22Rv1 (cell line): Measurements from ENCODE around the gene ZNF442.

Experiments
- H3K27ac ChIP-seq: fragments of 450-650 bp; 2 replicates; pipeline ENCODE4 v1.5.1; 2017
- CTCF ChIP-seq: fragments of 450-650 bp; IDR thresholded peaks from 2 replicates; pipeline ENCODE4 v1.5.1; 2017; ENCODE audit warnings: mild to moderate bottlenecking
- ZFX ChIP-seq: fragments of 450-650 bp; IDR thresholded peaks from 2 replicates; pipeline ENCODE4 v1.6.1; 2017; ENCODE audit warnings: antibody characterized with exemption, borderline replicate concordance

ZNF442 gene

GRCh38 chr19:12345197-12345596, 20.3 kb downstream of the ZNF442 start:
- no peak overlapping the region for H3K27ac ChIP-seq
- TF ChIP-seq CTCF, result no peak
- TF ChIP-seq ZFX, result no peak

GRCh38 chr19:12333162-12334159, 32.0 kb downstream of the ZNF442 start, which contains the start of gene ZNF563:
Gene ZNF563, minus strand, starts transcription at chr19:12333633. Its CDS starts 151 bp downstream, at chr19:12333482.
- peak within 1 kb of the TSS; percentile 77 for H3K27ac ChIP-seq
- TF ChIP-seq ZFX (no peak), CTCF (no peak)

GRCh38 chr19:12331211-12331941, 34.1 kb downstream of the ZNF442 start:
- no peak overlapping the region for H3K27ac ChIP-seq
- no peak for TF ChIP-seq ZFX
- TF ChIP-seq CTCF, result no peak

- TF ChIP-seq CTCF (no peak), ZFX (no peak)
- no peak overlapping the region for H3K27ac ChIP-seq
These were observed 35.1 kb downstream of the ZNF442 start for GRCh38 chr19:12330340-12330739.

- H3K27ac ChIP-seq, result peak overlapping the region; percentile 21; the same call in 1 of the 2 replicates
- TF ChIP-seq ZFX (no peak), CTCF (no peak)
These were observed 39.8 kb downstream of the ZNF442 start for GRCh38 chr19:12325690-12326089.

GRCh38 chr19:12318782-12319413, 46.6 kb downstream of the ZNF442 start:
- TF ChIP-seq ZFX (no peak), CTCF (no peak)

More at GRCh38 chr19:12318782-12319413, 46.6 kb downstream of the ZNF442 start:
- H3K27ac ChIP-seq, result no peak overlapping the region
